Amniotic stem cell (primary cell): ENCODE measurements around the gene PHC3.

Experiments used
- DNase-seq: peaks from one replicate; lab custom pipeline; 2025; lab: John Stamatoyannopoulos, UW

The PHC3 gene

DNA sequence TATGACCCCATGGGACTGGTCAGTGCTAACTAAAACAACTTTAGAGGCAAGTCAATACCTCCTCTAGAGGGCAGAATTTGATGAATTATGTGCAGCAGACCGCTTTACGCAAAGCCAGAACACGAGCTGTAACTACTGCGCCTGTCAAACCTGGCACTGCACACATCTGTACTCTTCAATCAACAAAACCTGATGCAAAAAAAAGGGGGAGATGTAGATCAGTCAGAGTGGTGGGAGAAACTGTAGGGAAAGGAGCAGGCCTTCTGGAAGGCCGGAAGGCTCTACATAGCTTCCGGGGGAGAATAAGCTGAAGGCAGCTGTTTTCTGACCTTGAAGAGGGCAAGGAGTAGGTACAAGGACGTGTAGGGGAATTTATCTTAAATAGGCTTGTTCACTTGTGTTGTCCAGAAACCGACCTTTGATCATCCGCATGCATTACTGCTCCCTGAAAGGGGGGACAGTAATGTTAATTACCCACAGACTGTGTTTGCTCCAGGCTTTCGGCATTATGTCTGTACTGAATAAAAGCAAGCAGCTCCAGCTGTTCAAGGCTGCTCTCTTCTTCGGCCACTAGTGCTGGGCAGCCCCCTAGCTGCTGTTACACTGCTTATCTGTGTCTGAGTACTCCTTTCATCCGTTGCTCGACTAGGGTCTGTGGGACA is 102.8 kb downstream of the PHC3 start:
- DNase-seq: no peak

DNA sequence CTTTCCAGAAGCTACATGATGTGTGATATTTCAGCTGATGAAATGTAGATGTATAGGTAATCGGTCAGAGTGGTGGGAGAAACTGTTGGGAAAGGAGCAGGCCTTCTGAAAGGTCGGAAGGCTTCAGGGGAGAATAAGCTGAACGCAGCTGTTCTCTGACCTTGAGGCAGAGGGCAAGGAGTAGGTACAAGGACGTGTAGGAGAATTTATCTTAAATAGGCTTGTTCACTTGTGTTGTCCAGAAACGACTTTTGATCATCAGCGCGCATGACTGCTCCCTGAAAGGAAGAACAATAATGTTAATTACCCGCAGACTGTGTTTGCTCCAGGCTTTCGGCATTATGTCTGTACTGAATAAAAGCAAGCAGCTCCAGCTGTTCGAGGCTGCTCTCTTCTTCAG is 104.2 kb downstream of the PHC3 start:
- DNase-seq: no peak

DNA sequence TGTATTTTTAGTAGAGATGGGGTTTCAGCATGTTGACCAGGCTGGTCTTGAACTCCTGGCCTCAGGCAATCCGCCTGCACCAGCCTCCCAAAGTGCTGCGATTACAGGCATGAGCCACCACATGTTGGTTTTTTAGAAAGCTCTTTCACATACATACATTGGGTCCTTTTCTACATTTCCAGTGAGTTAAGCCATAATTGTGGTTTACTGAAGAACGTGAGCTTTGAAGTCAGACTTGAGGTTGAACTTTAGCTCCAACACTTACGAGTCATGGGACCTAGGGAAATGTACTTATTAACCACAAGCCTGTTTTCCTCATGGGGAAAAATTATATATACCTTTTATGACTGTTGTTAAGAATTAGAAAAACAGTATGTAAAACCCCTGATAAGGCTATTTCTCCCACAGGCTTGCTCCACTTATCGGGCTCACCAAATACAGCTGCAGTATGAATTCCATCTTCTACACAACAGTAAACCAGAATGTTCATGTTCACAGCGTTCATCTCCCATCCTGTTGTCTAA is 104.8 kb downstream of the PHC3 start:
- DNase-seq: no peak

DNA sequence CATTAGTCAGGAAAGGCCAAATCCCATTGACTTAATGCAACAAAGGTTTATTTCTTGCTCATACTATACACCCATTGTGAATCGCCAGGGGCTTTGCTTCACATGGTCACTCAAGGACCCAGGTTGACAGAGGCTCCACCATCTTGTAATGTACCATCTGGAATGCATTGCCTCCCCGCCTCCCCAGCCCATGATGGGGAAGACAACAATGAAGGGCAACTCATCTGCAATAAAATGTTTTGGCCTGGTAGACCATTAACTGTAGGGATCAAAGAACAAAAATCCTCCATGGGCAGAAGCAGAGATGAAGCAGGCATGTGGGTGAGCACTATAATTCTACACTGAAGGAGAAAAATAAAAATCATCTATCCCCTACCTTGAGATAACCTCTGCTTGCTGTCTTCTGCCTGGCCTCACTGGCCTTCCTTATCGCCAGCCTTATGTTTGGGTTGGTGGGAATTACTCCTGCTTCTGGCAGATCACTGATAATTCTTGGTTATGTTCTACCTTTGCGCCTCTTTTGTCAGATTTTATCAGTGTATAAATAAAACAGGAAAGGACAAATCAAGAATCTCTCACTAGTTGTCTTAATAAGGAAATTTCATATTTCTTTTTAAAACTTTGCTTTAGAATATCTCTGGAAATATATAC is 106.0 kb downstream of the PHC3 start:
- no peak for DNase-seq

DNA sequence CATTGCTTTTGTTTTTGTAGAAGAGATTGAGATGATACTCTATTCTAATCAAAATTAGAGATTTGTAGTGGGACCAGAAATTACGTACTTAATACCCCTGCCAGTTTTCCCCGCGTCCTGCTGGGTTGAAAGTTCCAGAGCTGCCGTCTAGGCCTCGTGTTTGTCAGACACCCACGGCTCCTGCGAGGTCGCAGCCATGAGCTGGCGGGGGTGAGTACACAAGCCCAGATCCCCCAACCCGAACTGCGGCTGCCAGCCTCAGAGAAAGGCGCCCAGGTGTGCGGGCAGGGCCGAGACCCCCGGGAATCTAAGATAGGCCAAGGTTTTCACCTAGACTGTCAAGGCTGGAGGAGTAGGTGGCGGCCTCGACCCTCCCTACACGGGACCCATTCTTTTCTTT is 117.4 kb downstream of the PHC3 start:
- no peak for DNase-seq

- DNase-seq: no peak
These were observed 117.8 kb downstream of the PHC3 start for GRCh38 chr3:170063691-170064090.

- no peak for DNase-seq
These were observed 118.8 kb downstream of the PHC3 start for GRCh38 chr3:170062769-170063168.

DNA sequence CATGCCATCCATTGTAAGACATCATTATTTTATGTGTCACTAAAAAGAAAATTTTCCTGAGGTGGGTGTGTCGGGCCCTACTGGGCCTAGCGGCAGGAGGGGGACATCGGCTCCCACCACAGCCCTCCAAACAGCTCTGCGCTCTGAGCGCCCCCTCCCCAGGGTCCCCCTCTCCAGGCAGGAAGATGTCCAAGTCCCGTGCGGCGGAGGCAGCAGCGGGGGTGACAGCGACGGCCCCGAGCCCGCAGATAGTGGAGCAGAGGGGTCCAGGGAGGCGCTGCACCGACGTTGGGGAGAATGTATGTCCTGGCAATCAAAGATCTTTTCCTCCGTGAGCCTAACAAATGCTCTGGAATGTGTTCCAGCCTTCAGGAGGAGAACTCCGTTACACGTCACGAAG is 119.5 kb downstream of the PHC3 start:
- no peak for DNase-seq

GRCh38 chr3:170059447-170059846 is 122.1 kb downstream of the PHC3 start:
- DNase-seq: no peak

DNA sequence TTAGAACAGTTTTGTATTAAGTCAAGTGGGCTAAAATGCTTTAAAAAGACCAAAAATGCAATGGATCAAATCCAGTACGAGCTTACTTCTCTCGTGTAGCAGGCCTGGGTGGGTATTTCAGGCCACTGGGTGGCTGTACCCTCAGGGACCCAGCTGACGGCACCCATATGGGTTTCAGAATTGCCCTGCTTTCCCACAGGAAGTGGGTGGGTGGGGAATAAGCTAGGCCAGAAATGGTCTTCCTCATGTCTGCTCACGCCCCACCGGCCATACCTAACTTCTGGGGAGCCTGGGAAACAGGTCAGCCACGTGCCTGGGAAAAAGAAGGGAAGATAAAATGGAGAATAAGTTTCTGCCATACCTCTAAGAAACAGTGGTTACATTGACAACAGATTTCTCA is 123.4 kb downstream of the PHC3 start:
- DNase-seq: no peak

GRCh38 chr3:170057550-170057949 is 124.0 kb downstream of the PHC3 start:
- no peak for DNase-seq

DNA sequence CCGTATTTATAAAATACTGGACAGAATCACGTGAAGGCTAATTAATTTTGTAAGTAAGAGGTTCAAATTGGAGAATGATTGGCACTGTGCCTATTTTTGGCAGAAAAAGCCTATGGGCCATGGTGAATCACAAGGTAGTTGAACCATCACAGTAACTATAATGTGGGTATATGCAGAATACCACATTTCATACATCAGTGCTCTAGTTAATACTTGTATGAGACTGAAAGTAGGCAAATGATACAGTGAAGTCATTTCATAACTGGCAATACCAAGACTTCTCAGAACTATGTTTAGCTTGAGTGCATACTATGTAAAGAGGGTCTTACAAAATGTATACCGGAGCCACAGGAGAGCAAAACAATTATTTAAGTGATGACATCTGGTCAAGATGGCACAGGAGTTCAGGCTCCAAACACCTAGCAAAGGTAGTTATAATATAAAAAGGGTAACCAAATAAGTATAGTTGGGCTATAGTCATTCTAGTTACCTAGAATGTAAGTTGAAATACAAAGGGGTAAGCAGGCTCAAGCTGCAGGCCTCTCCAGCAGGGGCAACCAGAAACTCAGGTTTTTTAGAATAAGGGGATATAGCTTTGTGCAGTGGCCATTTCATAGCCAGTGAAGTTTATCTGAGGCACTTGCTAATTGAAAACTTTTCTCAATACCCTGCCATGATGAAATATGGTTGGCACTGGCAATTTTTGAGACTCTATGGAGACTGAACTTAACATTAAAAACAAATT is 124.7 kb downstream of the PHC3 start:
- no peak for DNase-seq

- no peak for DNase-seq
These were observed 126.3 kb downstream of the PHC3 start for GRCh38 chr3:170055209-170055608.

DNA sequence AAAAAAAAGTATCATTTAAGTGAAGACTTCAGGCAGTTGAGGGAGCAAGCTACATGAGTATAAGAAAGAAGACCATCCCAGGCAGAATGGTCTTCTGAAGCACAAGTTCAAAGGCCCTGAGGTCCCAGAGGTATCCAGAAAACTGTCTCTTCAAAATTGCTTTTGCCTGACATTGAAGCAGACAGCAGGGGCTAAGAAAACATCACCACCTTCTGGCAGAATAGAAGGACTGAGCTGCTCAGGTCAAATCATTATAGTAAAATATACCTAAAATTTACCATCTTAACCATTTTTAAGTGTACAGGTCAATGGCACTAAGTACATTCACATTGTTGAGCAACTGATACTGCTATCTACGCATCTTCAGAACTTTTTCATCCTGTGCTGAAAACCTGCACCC is 127.3 kb downstream of the PHC3 start:
- DNase-seq: no peak

GRCh38 chr3:170052398-170052797 is 129.1 kb downstream of the PHC3 start:
- DNase-seq: no peak

DNA sequence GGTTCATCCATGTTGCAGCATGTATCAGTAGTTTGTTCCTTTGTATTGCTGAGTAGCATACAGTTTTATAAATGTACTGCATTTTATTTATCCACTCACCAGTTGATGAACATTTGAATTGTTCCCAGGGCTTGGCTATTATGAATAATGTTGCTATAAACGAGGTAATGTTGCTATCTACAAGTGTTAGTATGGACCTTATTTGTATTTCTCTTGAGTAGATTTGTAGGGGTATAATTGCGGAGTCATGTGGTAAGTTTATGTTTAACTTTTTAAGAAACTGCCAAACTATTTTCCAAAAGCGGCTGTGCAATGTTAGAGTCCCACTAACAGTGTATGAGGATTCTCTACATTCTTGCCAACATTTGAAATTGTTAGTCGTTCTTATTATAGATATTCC is 130.8 kb downstream of the PHC3 start:
- no peak for DNase-seq

DNA sequence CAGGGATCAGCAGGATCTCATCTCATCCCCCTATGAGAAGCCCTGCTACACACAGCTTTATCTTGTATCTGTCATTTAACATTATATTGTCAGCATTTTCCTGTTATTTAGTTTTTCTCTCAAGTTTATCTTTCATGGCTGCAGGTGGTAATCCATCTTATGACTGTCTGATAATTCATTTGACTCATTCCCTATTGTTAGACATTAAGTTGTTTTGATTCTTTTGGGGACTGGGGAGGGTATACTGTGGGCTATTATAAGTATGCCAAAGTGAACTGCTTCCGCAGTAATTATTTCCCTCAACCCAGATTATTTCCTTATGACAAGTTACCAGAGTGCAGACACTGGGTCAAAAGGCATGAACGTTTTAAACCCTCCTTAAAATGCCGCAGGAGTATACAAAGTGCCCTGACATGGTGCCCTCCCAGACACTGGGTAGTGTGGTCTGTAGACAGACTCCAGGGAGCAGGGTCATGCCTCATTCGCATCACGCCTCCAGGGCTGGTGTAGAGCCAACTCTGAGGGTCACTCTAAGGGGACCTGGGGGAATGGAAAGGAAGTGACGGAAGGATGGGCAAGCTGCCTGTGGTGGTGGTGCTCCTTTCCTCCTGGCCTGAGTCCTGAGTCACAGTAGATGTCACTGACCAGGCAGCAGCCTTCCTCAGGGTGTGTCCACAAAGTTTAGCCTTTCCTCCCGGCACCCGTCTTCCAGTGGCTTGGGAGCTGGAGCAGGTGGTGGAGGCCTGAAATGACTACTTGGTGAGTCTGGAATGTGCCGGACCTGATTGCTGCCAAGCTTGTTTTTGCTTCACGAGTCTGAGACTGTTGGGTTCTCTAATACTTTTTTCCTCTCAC is 132.2 kb downstream of the PHC3 start:
- no peak for DNase-seq

- DNase-seq: no peak
These were observed 134.5 kb downstream of the PHC3 start for GRCh38 chr3:170047133-170047404.

DNA sequence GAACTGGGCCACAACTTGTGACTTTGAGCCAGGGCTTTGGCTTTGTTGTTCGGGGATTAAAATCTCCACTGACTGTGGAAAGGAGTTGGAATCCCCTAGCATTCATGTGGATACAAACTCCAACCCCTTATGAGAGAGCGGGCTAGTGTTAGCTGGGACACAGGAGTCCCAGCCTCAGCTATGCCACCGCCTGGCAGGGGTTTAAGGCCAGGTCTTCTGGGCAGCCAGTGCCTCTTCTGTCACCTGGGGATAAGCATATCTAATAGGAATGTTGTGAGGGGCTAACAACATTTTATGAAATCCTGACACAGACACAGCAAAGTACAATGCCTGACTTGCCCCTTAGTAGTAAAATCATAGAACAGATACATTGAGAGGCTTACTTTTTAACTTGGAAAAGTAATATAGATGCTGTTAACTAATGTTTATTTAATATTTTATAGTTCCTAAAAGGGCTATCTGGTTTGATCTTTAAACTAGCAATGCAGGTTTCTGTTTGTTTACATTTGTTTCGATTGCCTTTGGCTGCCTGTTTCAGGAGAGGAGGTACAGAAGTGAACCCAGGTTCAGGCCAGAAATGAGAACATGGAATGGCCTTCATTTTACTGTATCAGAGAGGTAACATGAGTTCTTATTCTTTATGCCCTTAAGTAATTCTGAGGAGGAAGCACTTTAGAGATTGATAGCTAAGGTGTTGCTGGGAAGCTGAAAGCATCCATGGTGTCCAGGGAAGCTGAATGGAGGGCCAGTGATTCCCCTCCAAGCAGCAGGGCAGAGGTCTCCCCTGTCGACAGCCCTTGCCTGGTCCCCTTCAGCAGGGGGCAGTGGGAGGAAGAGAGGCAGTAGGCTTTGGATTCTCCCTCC is 135.0 kb downstream of the PHC3 start:
- no peak for DNase-seq

GRCh38 chr3:170044795-170045244 is 136.7 kb downstream of the PHC3 start:
- no peak for DNase-seq

DNA sequence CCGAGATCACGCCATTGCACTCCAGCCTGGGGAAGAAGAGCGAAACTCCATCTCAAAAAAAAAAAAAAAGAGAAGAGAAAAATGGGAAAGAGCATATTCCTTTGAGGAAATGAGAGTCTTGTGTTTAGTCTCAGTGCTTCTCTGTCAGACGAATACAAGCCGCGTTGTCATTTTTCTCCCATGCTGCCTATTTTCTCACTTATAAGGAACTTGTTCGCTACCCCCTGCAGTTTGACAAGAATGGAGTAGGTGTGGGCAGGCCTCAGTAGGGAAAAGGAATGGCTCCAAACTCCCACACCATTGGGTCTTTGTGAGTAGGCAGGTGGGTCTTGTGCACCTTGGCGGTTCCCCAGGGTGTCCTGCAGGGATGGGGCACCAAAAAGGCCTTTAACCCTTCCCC is 137.3 kb downstream of the PHC3 start:
- no peak for DNase-seq
